Cerebellar cortex (tissue), 1 donor: ENCODE results near the gene DCP1A.
A peak's percentile ranks its signal among the peaks of the same experiment; 100 is the strongest.
"Not testable (repeated sequence)": the region's sequence is repeated elsewhere in the genome, so short reads cannot be mapped to it uniquely, and the experiment has no call there.

Experiments
- DNase-seq: peaks from one replicate; pipeline ENCODE4 v3.0.0-alpha.2; 2015; ENCODE audit warnings: low spot score

The DCP1A gene

GRCh38 chr3:53264718-53265117 is 82.6 kb downstream of the DCP1A start:
- DNase-seq, result peak; percentile 85

- DNase-seq, result no peak
Observed at GRCh38 chr3:53263907-53264306, 83.4 kb downstream of the DCP1A start.

GRCh38 chr3:53261712-53262111 is 85.6 kb downstream of the DCP1A start:
- no peak for DNase-seq

- no peak for DNase-seq
Observed at GRCh38 chr3:53260286-53260785, 87.0 kb downstream of the DCP1A start.

- no peak for DNase-seq
Observed at GRCh38 chr3:53259427-53260259, 87.7 kb downstream of the DCP1A start.

GRCh38 chr3:53258600-53259426 is 88.5 kb downstream of the DCP1A start:
- no peak for DNase-seq

GRCh38 chr3:53257465-53257864 is 89.9 kb downstream of the DCP1A start:
- DNase-seq, result no peak

GRCh38 chr3:53256704-53257055 is 90.7 kb downstream of the DCP1A start:
- no peak for DNase-seq

- peak; percentile 78 for DNase-seq
Observed at GRCh38 chr3:53255775-53256703, 91.3 kb downstream of the DCP1A start, which contains the start of gene TKT. TSS of gene TKT (minus strand) at chr3:53256022. CDS start at chr3:53255942, 80 bp downstream.

GRCh38 chr3:53255423-53255774 is 91.9 kb downstream of the DCP1A start:
- DNase-seq, result no peak

- DNase-seq, result peak; percentile 81
Observed at GRCh38 chr3:53254509-53255422, 92.6 kb downstream of the DCP1A start.

- DNase-seq, result no peak
Observed at GRCh38 chr3:53253707-53254508, 93.4 kb downstream of the DCP1A start.

- not testable (repeated sequence) for DNase-seq
Observed at GRCh38 chr3:53252947-53253322, 94.4 kb downstream of the DCP1A start.

- DNase-seq, result no peak
Observed at GRCh38 chr3:53252096-53252946, 95.0 kb downstream of the DCP1A start.

- DNase-seq, result peak; percentile 51
Observed at GRCh38 chr3:53250881-53251605, 96.3 kb downstream of the DCP1A start.

- DNase-seq, result no peak
Observed at GRCh38 chr3:53250453-53250852, 96.9 kb downstream of the DCP1A start.

GRCh38 chr3:53248161-53248560 is 99.2 kb downstream of the DCP1A start:
- DNase-seq, result no peak

- no peak for DNase-seq
Observed at GRCh38 chr3:53247619-53248018, 99.7 kb downstream of the DCP1A start.
